Upper lobe of left lung (tissue), 6 donors: ENCODE data around the gene GPR82. TPM values are rescaled to one million over a fixed set of nuclear protein-coding genes. Genes with fewer than 3 reads are reported as not detected.

ENCODE experiments used
- ATAC-seq, 2 donors: fragments of 200-7000 bp; cut with Tn5 transposase; one replicate each; pipeline ENCODE4 v1.9.1; 2022; ENCODE audit warnings: mild to moderate bottlenecking in 2 of 2, moderate library complexity in 2 of 2; ENCODE audit not compliant: low FRiP score in 2 of 2
- DNase-seq, 2 donors: peaks; one replicate each; pipeline ENCODE4 v3.0.0-alpha.2; 2019 to 2020
- H3K27ac ChIP-seq, 4 donors: fragments of 200-600 bp; sonication (generic); one replicate each; pipeline ENCODE4 v1.5.1; 2016 to 2019
- H3K27me3 ChIP-seq, 4 donors: fragments of 200-600 bp; sonication (generic); one replicate each; pipeline ENCODE4 v1.5.1; 2017 to 2019
- H3K36me3 ChIP-seq, 4 donors: fragments of 200-600 bp; sonication (generic); one replicate each; pipeline ENCODE4 v1.5.1; 2016 to 2019
- H3K4me1 ChIP-seq, 4 donors: fragments of 200-600 bp; sonication (generic); one replicate each; pipeline ENCODE4 v1.5.1; 2018 to 2019
- H3K4me3 ChIP-seq, 4 donors: fragments of 200-600 bp; sonication (generic); one replicate each; pipeline ENCODE4 v1.5.1; 2017 to 2019; ENCODE audit warnings: mild to moderate bottlenecking in 2 of 4, moderate library complexity in 1 of 4
- H3K9me3 ChIP-seq, 4 donors: fragments of 200-600 bp; sonication (generic); one replicate each; pipeline ENCODE4 v1.5.1; 2018 to 2019
- CTCF ChIP-seq, 6 experiments: fragments of 450-650 bp in 4 of 6; fragments of 200-600 bp in 2 of 6; sonication (generic) in 2 of 6; IDR thresholded peaks; one replicate each; pipeline ENCODE4 v1.5.1; 2016 to 2019; ENCODE audit warnings: antibody characterized with exemption in 6 of 6
- EP300 ChIP-seq, 4 donors: sonication (generic); formaldehyde crosslinking; IDR thresholded peaks; one replicate each; pipeline ENCODE4 v1.5.1; 2017; ENCODE audit warnings: antibody characterized with exemption in 4 of 4, control low read depth in 2 of 4
- POLR2A ChIP-seq, 4 donors: fragments of 450-650 bp; IDR thresholded peaks; one replicate each; pipeline ENCODE4 v1.5.1; 2016 to 2017; ENCODE audit warnings: antibody characterized with exemption in 4 of 4, mild to moderate bottlenecking in 2 of 4
- POLR2AphosphoS5 ChIP-seq, 2 donors: sonication (generic); formaldehyde crosslinking; IDR thresholded peaks; one replicate each; pipeline ENCODE4 v1.5.1; 2017; ENCODE audit warnings: antibody characterized with exemption in 2 of 2
- WGBS, 2 donors: methylation state at CpG; one replicate each; pipeline ENCODE4 v1.1.5; 2017 to 2018; 5-methylcytosine and 5-hydroxymethylcytosine counted together
- total RNA-seq, 6 donors: library from RNA; depleted of rRNA in 4 of 6; stranded (reverse); fragments of >200 nt in 4 of 6; gene quantifications; one replicate each; pipeline versions ENCODE4 v1.1.0 to v1.2.1, GENCODE V29; 2016 to 2021
- donor health status: DM: no; HTN: no; CAD: no; lungs with moderate emphysema.
- donor health status: DM: no; HTN: yes; CAD: no; lungs with severe emphysema.

The GPR82 gene
- total RNA-seq, 6 donors from 2014 or later = 0.20 to 0.74 (median 0.49) TPM; not detected in 2

- Histone ChIP-seq H3K36me3 (no peaks in the 10 kb centered on the region), H3K4me1 (no peaks in the 10 kb centered on the region), H3K9me3 (no peaks in the 10 kb centered on the region), H3K27ac (no peak overlapping the region), H3K4me3 (no peak overlapping the region), H3K27me3 (no peaks in the 10 kb centered on the region)
- DNase-seq (no peak), ATAC-seq (no peak)
- TF ChIP-seq EP300 (IDR thresholded peaks at IDR 0.05) (no peak), CTCF (IDR thresholded peaks at IDR 0.05) (no peak), POLR2A (IDR thresholded peaks at IDR 0.05) (no peak), POLR2AphosphoS5 (IDR thresholded peaks at IDR 0.05) (no peak)
- 72 to 95% methylated on average over 2 of the region's 2 CpGs for WGBS, 2 donors
Measured at GRCh38 chrX:41732260-41732659, 8.3 kb downstream of the GPR82 start.

- Histone ChIP-seq H3K4me3 (no peak overlapping the region), H3K9me3 (no peaks in the 10 kb centered on the region), H3K36me3 (no peaks in the 10 kb centered on the region), H3K27me3 (no peaks in the 10 kb centered on the region), H3K4me1 (no peaks in the 10 kb centered on the region), H3K27ac (no peak overlapping the region)
- 62 to 89% methylated on average over 1 of the region's 1 CpG for WGBS, 2 donors
- TF ChIP-seq CTCF (IDR thresholded peaks at IDR 0.05) = no peak
- ATAC-seq (no peak), DNase-seq (no peak)
Measured at GRCh38 chrX:41733939-41734338, 10.0 kb downstream of the GPR82 start.

GRCh38 chrX:41734530-41734929, 10.5 kb downstream of the GPR82 start:
- H3K36me3 ChIP-seq = no peaks in the 10 kb centered on the region
- 5 to 50% methylated on average over 1 of the region's 1 CpG for WGBS, 2 donors
- H3K4me1 ChIP-seq = no peaks in the 10 kb centered on the region
- TF ChIP-seq POLR2A (IDR thresholded peaks at IDR 0.05) (no peak), CTCF (IDR thresholded peaks at IDR 0.05) (peak in 2 of 6 experiments; percentile 14 to 16)
- no peaks in the 10 kb centered on the region for H3K27me3 ChIP-seq
- H3K9me3 ChIP-seq = no peaks in the 10 kb centered on the region
- H3K4me3 ChIP-seq = no peak overlapping the region
- no peak for DNase-seq
- ATAC-seq = no peak
- no peak overlapping the region for H3K27ac ChIP-seq

- H3K36me3 ChIP-seq = no peaks in the 10 kb centered on the region
- WGBS, 2 donors = 68 to 71% methylated on average over 6 to 7 of the region's 7 CpGs
- H3K9me3 ChIP-seq = no peaks in the 10 kb centered on the region
- H3K4me3 ChIP-seq = no peak overlapping the region
- H3K4me1 ChIP-seq = no peaks in the 10 kb centered on the region
- no peaks in the 10 kb centered on the region for H3K27me3 ChIP-seq
- ATAC-seq = no peak
- H3K27ac ChIP-seq = no peak overlapping the region
- DNase-seq = no peak
- TF ChIP-seq POLR2AphosphoS5 (IDR thresholded peaks at IDR 0.05) (no peak), CTCF (IDR thresholded peaks at IDR 0.05) (no peak), POLR2A (IDR thresholded peaks at IDR 0.05) (no peak), EP300 (IDR thresholded peaks at IDR 0.05) (no peak)
Measured at GRCh38 chrX:41737065-41737464, 13.1 kb downstream of the GPR82 start.

GRCh38 chrX:41739871-41740270, 15.9 kb downstream of the GPR82 start:
- Histone ChIP-seq H3K9me3 (no peaks in the 10 kb centered on the region), H3K4me1 (no peaks in the 10 kb centered on the region), H3K36me3 (peaks cover 0 to 3% (median 0%) of the 10 kb centered on the region in 4 donors), H3K27me3 (no peaks in the 10 kb centered on the region), H3K27ac (no peak overlapping the region), H3K4me3 (no peak overlapping the region)
- no peak for TF ChIP-seq POLR2A (IDR thresholded peaks at IDR 0.05)
- no peak for TF ChIP-seq POLR2AphosphoS5 (IDR thresholded peaks at IDR 0.05)
- TF ChIP-seq EP300 (IDR thresholded peaks at IDR 0.05) = no peak
- TF ChIP-seq CTCF (IDR thresholded peaks at IDR 0.05) = no peak
- 80% methylated on average over 1 of the region's 1 CpG; no CpG with 5 or more reads in 1 of the 2 donors for WGBS, 2 donors
- DNase-seq = no peak
- ATAC-seq = no peak
